ENCODE results near the gene LDLRAP1.
A peak's percentile ranks its signal among the peaks of the same experiment; 100 is the strongest.

The LDLRAP1 gene

GRCh38 chr1:25522031-25522655 is 21.3 kb upstream of the LDLRAP1 start:
- no CpG with 5 or more reads among the region's 5 CpGs for WGBS (ENCODE audit: extremely low coverage, insufficient coverage, low lambda C conversion rate)
- Histone ChIP-seq H3K4me2 (ENCODE audit: low read length) (no peak overlapping the region), H3K4ac (ENCODE audit: low read depth, low read length) (no peak overlapping the region), H3K79me2 (ENCODE audit: control insufficient read depth, insufficient read depth, low read length) (no peaks in the 10 kb centered on the region), H4K5ac (ENCODE audit: low read length) (no peak overlapping the region), H3K4me1 (ENCODE audit: control insufficient read depth, low read depth, low read length) (no peaks in the 10 kb centered on the region), H3K36me3 (ENCODE audit: control insufficient read depth, insufficient read depth, low read length) (no peaks in the 10 kb centered on the region), H3K56ac (ENCODE audit: low read length) (no peak overlapping the region), H2BK120ac (ENCODE audit: low read depth, low read length) (no peak overlapping the region), H2BK5ac (ENCODE audit: low read length) (no peak overlapping the region), H4K8ac (ENCODE audit: low read depth, low read length) (no peak overlapping the region), H3K9ac (ENCODE audit: low read length) (no peak overlapping the region), H3K79me1 (ENCODE audit: low read length) (no peaks in the 10 kb centered on the region), H3K18ac (ENCODE audit: low read length) (no peak overlapping the region), H3K27me3 (ENCODE audit: insufficient read depth, low read length, poor library complexity) (no peaks in the 10 kb centered on the region), H2AK5ac (ENCODE audit: low read length) (no peak overlapping the region), H3K27ac (ENCODE audit: low read depth, low read length) (no peak overlapping the region), H3K23ac (ENCODE audit: low read length) (no peak overlapping the region), H2BK15ac (replicated peaks; ENCODE audit: low read depth) (no peak overlapping the region), H3K4me3 (ENCODE audit: low read length) (no peak overlapping the region)
- no peak for DNase-seq

- WGBS (ENCODE audit: extremely low coverage, insufficient coverage, low lambda C conversion rate): no CpG with 5 or more reads among the region's 10 CpGs
- no peaks in the 10 kb centered on the region for H3K36me3 ChIP-seq (ENCODE audit: control insufficient read depth, insufficient read depth, low read length)
- no peak overlapping the region for H3K27ac ChIP-seq (ENCODE audit: low read depth, low read length)
- H3K4me3 ChIP-seq (ENCODE audit: low read length): no peak overlapping the region
- H4K5ac ChIP-seq (ENCODE audit: low read length): no peak overlapping the region
- no peak overlapping the region for H4K8ac ChIP-seq (ENCODE audit: low read depth, low read length)
- H3K4me2 ChIP-seq (ENCODE audit: low read length): no peak overlapping the region
- H3K4me1 ChIP-seq (ENCODE audit: control insufficient read depth, low read depth, low read length): no peaks in the 10 kb centered on the region
- H3K79me1 ChIP-seq (ENCODE audit: low read length): no peaks in the 10 kb centered on the region
- H3K4ac ChIP-seq (ENCODE audit: low read depth, low read length): no peak overlapping the region
- no peaks in the 10 kb centered on the region for H3K27me3 ChIP-seq (ENCODE audit: insufficient read depth, low read length, poor library complexity)
- no peak overlapping the region for H2BK15ac ChIP-seq (replicated peaks; ENCODE audit: low read depth)
- no peak overlapping the region for H3K9ac ChIP-seq (ENCODE audit: low read length)
- H3K56ac ChIP-seq (ENCODE audit: low read length): no peak overlapping the region
- H2BK5ac ChIP-seq (ENCODE audit: low read length): no peak overlapping the region
- DNase-seq: peak; percentile 87
- no peak overlapping the region for H2BK120ac ChIP-seq (ENCODE audit: low read depth, low read length)
- H3K23ac ChIP-seq (ENCODE audit: low read length): no peak overlapping the region
- no peak overlapping the region for H3K18ac ChIP-seq (ENCODE audit: low read length)
- H2AK5ac ChIP-seq (ENCODE audit: low read length): no peak overlapping the region
- no peaks in the 10 kb centered on the region for H3K79me2 ChIP-seq (ENCODE audit: control insufficient read depth, insufficient read depth, low read length)
Observed at GRCh38 chr1:25523542-25523941, 19.9 kb upstream of the LDLRAP1 start.

- no peak overlapping the region for H2BK120ac ChIP-seq (ENCODE audit: low read depth, low read length)
- H4K5ac ChIP-seq (ENCODE audit: low read length): no peak overlapping the region
- H2BK15ac ChIP-seq (replicated peaks; ENCODE audit: low read depth): no peak overlapping the region
- H3K79me2 ChIP-seq (ENCODE audit: control insufficient read depth, insufficient read depth, low read length): no peaks in the 10 kb centered on the region
- WGBS (ENCODE audit: extremely low coverage, insufficient coverage, low lambda C conversion rate): no CpG with 5 or more reads among the region's 15 CpGs
- no peak overlapping the region for H2BK5ac ChIP-seq (ENCODE audit: low read length)
- H3K9ac ChIP-seq (ENCODE audit: low read length): no peak overlapping the region
- H3K4ac ChIP-seq (ENCODE audit: low read depth, low read length): no peak overlapping the region
- no peaks in the 10 kb centered on the region for H3K4me1 ChIP-seq (ENCODE audit: control insufficient read depth, low read depth, low read length)
- H3K4me2 ChIP-seq (ENCODE audit: low read length): no peak overlapping the region
- no peaks in the 10 kb centered on the region for H3K36me3 ChIP-seq (ENCODE audit: control insufficient read depth, insufficient read depth, low read length)
- no peak for DNase-seq
- no peak overlapping the region for H3K4me3 ChIP-seq (ENCODE audit: low read length)
- no peak overlapping the region for H3K23ac ChIP-seq (ENCODE audit: low read length)
- H2AK5ac ChIP-seq (ENCODE audit: low read length): no peak overlapping the region
- no peak overlapping the region for H3K18ac ChIP-seq (ENCODE audit: low read length)
- no peaks in the 10 kb centered on the region for H3K27me3 ChIP-seq (ENCODE audit: insufficient read depth, low read length, poor library complexity)
- H3K27ac ChIP-seq (ENCODE audit: low read depth, low read length): no peak overlapping the region
- no peaks in the 10 kb centered on the region for H3K79me1 ChIP-seq (ENCODE audit: low read length)
- no peak overlapping the region for H3K56ac ChIP-seq (ENCODE audit: low read length)
- H4K8ac ChIP-seq (ENCODE audit: low read depth, low read length): no peak overlapping the region
Observed at GRCh38 chr1:25524568-25525360, 18.6 kb upstream of the LDLRAP1 start.

GRCh38 chr1:25525361-25525688 is 18.1 kb upstream of the LDLRAP1 start:
- Histone ChIP-seq H3K27ac (ENCODE audit: low read depth, low read length) (no peak overlapping the region), H3K79me2 (ENCODE audit: control insufficient read depth, insufficient read depth, low read length) (no peaks in the 10 kb centered on the region)
- WGBS (ENCODE audit: extremely low coverage, insufficient coverage, low lambda C conversion rate): no CpG with 5 or more reads among the region's 4 CpGs

GRCh38 chr1:25526753-25527152 is 16.7 kb upstream of the LDLRAP1 start:
- Histone ChIP-seq H3K9ac (ENCODE audit: low read length) (no peak overlapping the region), H3K4ac (ENCODE audit: low read depth, low read length) (no peak overlapping the region), H3K27me3 (ENCODE audit: insufficient read depth, low read length, poor library complexity) (no peaks in the 10 kb centered on the region), H2AK5ac (ENCODE audit: low read length) (no peak overlapping the region), H2BK15ac (replicated peaks; ENCODE audit: low read depth) (no peak overlapping the region), H4K8ac (ENCODE audit: low read depth, low read length) (no peak overlapping the region), H4K5ac (ENCODE audit: low read length) (no peak overlapping the region), H3K79me1 (ENCODE audit: low read length) (no peaks in the 10 kb centered on the region), H3K79me2 (ENCODE audit: control insufficient read depth, insufficient read depth, low read length) (no peaks in the 10 kb centered on the region), H3K36me3 (ENCODE audit: control insufficient read depth, insufficient read depth, low read length) (no peaks in the 10 kb centered on the region), H3K23ac (ENCODE audit: low read length) (no peak overlapping the region), H3K4me2 (ENCODE audit: low read length) (no peak overlapping the region), H3K18ac (ENCODE audit: low read length) (no peak overlapping the region), H3K56ac (ENCODE audit: low read length) (no peak overlapping the region), H2BK120ac (ENCODE audit: low read depth, low read length) (no peak overlapping the region), H3K27ac (ENCODE audit: low read depth, low read length) (no peak overlapping the region), H3K4me3 (ENCODE audit: low read length) (no peak overlapping the region), H3K4me1 (ENCODE audit: control insufficient read depth, low read depth, low read length) (no peaks in the 10 kb centered on the region), H2BK5ac (ENCODE audit: low read length) (no peak overlapping the region)
- no peak for DNase-seq
- WGBS (ENCODE audit: extremely low coverage, insufficient coverage, low lambda C conversion rate): no CpG with 5 or more reads among the region's 2 CpGs

More at GRCh38 chr1:25525361-25525688, 18.1 kb upstream of the LDLRAP1 start:
- H2BK120ac ChIP-seq (ENCODE audit: low read depth, low read length): no peak overlapping the region
- H2BK15ac ChIP-seq (replicated peaks; ENCODE audit: low read depth): no peak overlapping the region
- no peak overlapping the region for H3K9ac ChIP-seq (ENCODE audit: low read length)
- no peak overlapping the region for H2AK5ac ChIP-seq (ENCODE audit: low read length)
- H4K8ac ChIP-seq (ENCODE audit: low read depth, low read length): no peak overlapping the region
- H2BK5ac ChIP-seq (ENCODE audit: low read length): no peak overlapping the region
- H3K18ac ChIP-seq (ENCODE audit: low read length): no peak overlapping the region
- no peak overlapping the region for H3K56ac ChIP-seq (ENCODE audit: low read length)
- no peak overlapping the region for H3K4ac ChIP-seq (ENCODE audit: low read depth, low read length)
- no peak overlapping the region for H3K4me3 ChIP-seq (ENCODE audit: low read length)
- H4K5ac ChIP-seq (ENCODE audit: low read length): no peak overlapping the region
- H3K27me3 ChIP-seq (ENCODE audit: insufficient read depth, low read length, poor library complexity): no peaks in the 10 kb centered on the region
- no peak overlapping the region for H3K23ac ChIP-seq (ENCODE audit: low read length)
- DNase-seq: no peak
- no peaks in the 10 kb centered on the region for H3K4me1 ChIP-seq (ENCODE audit: control insufficient read depth, low read depth, low read length)
- H3K4me2 ChIP-seq (ENCODE audit: low read length): no peak overlapping the region
- H3K79me1 ChIP-seq (ENCODE audit: low read length): no peaks in the 10 kb centered on the region
- H3K36me3 ChIP-seq (ENCODE audit: control insufficient read depth, insufficient read depth, low read length): no peaks in the 10 kb centered on the region

All from mesendoderm (in vitro differentiated cells).